Right ventricle myocardium superior (tissue), 1 donor: ENCODE results near the gene EMC6. TPM values are rescaled to one million over a fixed set of nuclear protein-coding genes. Genes with fewer than 3 reads are reported as not detected.
"Not testable (repeated sequence)": the region's sequence is repeated elsewhere in the genome, so short reads cannot be mapped to it uniquely, and the experiment has no call there.

Source experiments
- ATAC-seq: fragments of 200-7000 bp; cut with Tn5 transposase; one replicate; pipeline ENCODE4 v1.9.1; 2020; ENCODE audit warnings: mild to moderate bottlenecking; ENCODE audit not compliant: poor library complexity
- DNase-seq: peaks from one replicate; pipeline ENCODE4 v3.0.0-alpha.2; 2020
- intact Hi-C: fragments of 100-400 bp; cut with DNase I; formaldehyde crosslinking; loops from one replicate; pipeline ENCODE4 v1.11.2; 2022
- total RNA-seq: library from RNA; stranded (reverse); fragmentation: NEBNext Ultra II Directional; extraction: Animal tissue kit (Norgen Biotek cat#: 25700); gene quantifications from one replicate; pipeline ENCODE4 v1.2.1, GENCODE V29; 2021
- donor health status: DM: no; HTN: yes; CAD: no; lungs with severe emphysema.

Gene EMC6
- total RNA-seq, 1 donor from 2014 or later = 64.6 TPM

DNA sequence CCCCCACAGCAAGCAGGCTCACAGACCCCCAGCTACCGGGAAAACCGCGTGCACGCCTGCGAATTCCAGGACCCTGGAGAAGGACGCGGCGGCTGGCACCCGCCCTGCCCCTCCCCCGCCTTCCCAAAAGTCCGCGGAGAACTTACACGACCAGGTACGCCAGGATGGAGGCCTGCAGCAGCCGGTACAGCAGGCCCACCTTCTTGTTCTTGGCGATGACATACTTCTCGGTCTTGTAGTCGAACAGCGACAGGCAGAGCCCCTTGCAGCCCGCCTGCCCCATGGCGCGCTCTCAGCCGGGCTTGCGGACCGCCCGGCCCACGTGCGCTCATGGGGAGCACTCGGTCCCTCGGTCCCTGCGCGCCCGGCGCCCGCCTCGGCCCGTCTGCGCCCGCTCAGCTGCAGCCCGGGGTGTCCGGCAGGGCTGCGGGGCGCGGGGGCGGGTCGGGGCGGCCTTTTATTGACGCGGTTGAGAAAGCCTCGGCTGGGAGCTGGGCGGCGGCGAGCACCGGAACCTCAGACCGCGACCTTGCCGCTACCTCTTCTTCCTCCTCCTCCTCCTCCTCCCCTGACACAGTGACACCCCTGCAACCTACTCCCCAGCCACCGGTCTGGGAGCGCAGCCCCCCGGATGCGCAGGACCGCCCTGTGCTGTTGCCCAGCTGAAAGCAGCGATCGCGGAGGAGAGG is 27.3 kb downstream of the EMC6 start, which contains the start of gene P2RX5:
TSS of gene P2RX5 (minus strand) at position 433 of the 689 bp plus-strand sequence. CDS start at position 283, 150 bp downstream.
- ATAC-seq = peak; percentile 67
- intact Hi-C loops = no loop called here
- no peak for DNase-seq

- intact Hi-C loops = no loop called here
- DNase-seq (no peak), ATAC-seq (peak; percentile 37)
Observed at GRCh38 chr17:3697103-3697476, 28.5 kb downstream of the EMC6 start.

- no peak for ATAC-seq
- DNase-seq = no peak
Observed at GRCh38 chr17:3698139-3698538, 29.5 kb downstream of the EMC6 start.

GRCh38 chr17:3699951-3700350 is 31.3 kb downstream of the EMC6 start:
- ATAC-seq (no peak), DNase-seq (no peak)
- intact Hi-C loops = no loop called here

More at GRCh38 chr17:3698139-3698538, 29.5 kb downstream of the EMC6 start:
- intact Hi-C loops = no loop called here

DNA sequence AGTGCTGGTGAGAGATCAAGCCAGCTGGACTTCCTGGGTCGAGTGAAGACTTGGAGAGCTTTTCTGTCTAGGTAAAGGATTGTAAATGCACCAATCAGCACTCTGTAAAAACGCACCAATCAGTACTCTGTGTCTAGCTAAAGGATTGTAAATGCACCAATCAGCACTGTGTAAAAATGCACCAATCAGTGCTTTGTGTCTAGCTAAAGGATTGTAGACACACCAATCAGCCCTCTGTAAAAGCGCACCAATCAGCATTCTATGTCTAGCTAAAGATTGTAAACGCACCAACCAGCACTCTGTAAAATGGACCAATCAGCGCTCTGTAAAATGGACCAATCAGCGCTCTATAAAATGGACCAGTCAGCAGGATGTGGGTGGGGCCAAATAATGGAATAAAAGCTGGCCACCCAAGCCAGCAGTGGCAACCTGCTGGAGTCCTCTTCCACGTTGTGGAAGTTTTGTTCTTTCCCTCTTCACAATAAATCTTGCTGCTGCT is 33.5 kb downstream of the EMC6 start:
- ATAC-seq, intact Hi-C loops, DNase-seq: not testable (repeated sequence)

GRCh38 chr17:3704931-3705717 is 36.5 kb downstream of the EMC6 start:
- intact Hi-C loops = no loop called here
- ATAC-seq = no peak
- DNase-seq = no peak

DNA sequence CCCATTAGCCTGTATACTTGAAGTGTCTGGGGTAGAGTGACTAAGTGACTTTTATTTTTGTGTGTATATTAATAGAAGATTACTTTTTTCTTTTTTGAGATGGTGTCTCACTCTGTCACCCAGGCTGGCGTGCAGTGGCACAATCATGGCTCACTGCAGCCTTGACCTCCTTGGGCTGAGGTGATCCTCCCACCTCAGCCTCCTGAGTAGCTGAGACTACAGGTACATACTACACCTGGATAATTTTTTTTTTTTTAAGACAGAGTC is 37.0 kb downstream of the EMC6 start:
- intact Hi-C loops = not testable (repeated sequence)

GRCh38 chr17:3708366-3708765 is 39.8 kb downstream of the EMC6 start:
- ATAC-seq = no peak
- intact Hi-C loops = no loop called here

More for the DNA sequence above, 37.0 kb downstream of the EMC6 start:
- ATAC-seq, DNase-seq: not testable (repeated sequence)

GRCh38 chr17:3710951-3711383 is 42.4 kb downstream of the EMC6 start:
- peak; percentile 20 for ATAC-seq
- DNase-seq = no peak
- intact Hi-C loops = no loop called here

More at GRCh38 chr17:3708366-3708765, 39.8 kb downstream of the EMC6 start:
- no peak for DNase-seq

DNA sequence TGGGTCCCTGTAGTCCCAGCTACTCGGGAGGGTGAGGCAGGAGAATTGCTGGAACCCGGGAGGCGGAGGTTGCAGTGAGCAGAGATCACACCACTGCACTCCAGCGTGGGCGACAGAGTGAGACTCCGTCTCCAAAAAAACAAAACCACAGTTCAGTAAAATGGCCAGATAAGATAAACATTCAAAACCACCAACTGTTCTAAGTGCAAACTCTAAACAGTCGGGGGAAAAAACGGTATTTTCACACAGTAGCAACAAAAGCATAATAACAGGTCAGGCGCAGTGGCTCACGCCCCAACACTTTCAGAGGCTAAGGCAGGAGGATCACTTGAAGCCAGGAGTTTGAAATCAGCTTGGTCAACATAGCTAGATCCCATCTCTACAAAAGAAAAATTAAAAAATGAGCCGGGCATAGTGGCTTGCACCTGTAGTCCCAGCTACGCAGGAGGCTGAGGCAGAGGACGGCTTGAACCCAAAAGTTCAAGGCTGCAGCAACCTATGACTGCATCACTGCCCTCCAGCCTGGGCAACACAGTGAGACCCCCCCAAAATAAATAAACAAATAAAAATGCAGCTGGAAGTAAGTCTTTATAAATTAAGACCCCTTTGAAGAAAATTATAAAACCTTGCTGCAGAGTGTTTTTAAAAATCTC is 44.3 kb downstream of the EMC6 start:
- DNase-seq = no peak
- intact Hi-C loops = no loop called here
- no peak for ATAC-seq

DNA sequence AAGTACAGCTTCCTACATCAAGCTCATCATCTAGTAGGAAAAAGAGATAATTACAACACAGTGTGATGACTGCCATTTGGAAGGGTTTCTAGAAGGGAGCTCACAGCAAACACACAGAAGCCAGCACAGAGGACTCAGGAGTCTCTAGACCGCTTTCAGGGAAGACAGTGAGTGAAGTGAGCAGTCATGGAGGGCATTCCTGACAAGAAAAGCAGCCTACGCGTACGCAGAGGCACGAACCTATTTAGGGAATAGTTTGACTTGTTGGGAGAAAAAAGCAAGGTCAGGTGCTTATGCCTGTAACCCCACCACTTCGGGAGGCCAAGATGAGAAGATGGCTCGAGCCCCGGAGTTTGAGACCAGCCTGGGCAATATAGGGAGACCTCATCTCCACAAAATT is 46.7 kb downstream of the EMC6 start:
- intact Hi-C loops = no loop called here
- DNase-seq = no peak
- no peak for ATAC-seq

GRCh38 chr17:3718201-3718600 is 49.6 kb downstream of the EMC6 start:
- intact Hi-C loops = no loop called here
- DNase-seq = no peak
- no peak for ATAC-seq

DNA sequence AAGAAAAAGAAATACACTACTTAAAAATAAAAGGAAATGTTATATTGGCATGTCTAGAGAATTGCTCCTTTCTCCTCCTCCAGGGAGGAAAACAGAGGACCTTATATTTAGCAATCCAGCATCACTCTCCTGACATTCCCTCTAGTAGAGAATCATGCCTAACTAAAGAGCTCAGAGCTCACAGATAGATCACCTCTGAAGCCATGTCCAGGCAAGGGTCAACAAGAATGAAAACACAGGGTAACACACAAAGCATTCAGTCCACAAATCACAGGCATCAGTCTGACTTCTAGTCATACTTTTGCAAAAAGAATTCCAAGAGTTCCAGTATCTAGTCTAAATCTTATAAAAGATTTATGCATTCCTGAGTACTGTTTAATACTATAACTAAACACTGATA is 50.7 kb downstream of the EMC6 start:
- intact Hi-C loops = no loop called here
- no peak for DNase-seq
- ATAC-seq = no peak

Other genes with a start within 250 kb of the EMC6 start
- gene OR1E2, start 235.0 kb upstream of the EMC6 start, total RNA-seq = not detected
- gene SPATA22, start 197.0 kb upstream of the EMC6 start, total RNA-seq = 0.51 TPM
- gene ASPA, start 192.8 kb upstream of the EMC6 start, total RNA-seq = 2.5 TPM
- 1.0 TPM for gene TRPV3, start 111.0 kb upstream of the EMC6 start, total RNA-seq
- 4.0 TPM for gene TRPV1, start 59.4 kb upstream of the EMC6 start, total RNA-seq
- 4.7 TPM for gene SHPK, start 32.6 kb upstream of the EMC6 start, total RNA-seq
- gene CTNS, start 32.1 kb upstream of the EMC6 start, total RNA-seq = 5.1 TPM
- gene TAX1BP3, start 234 bp upstream of the EMC6 start, total RNA-seq = 149 TPM
- 13.0 TPM for gene P2RX5, start 27.3 kb downstream of the EMC6 start, total RNA-seq
- 0.13 TPM for gene HASPIN, start 55.1 kb downstream of the EMC6 start, total RNA-seq
- gene ITGAE, start 132.4 kb downstream of the EMC6 start, total RNA-seq = 14.8 TPM
- 13.8 TPM for gene NCBP3, start 177.4 kb downstream of the EMC6 start, total RNA-seq
- 4.0 TPM for gene CAMKK1, start 224.2 kb downstream of the EMC6 start, total RNA-seq
- gene P2RX1, start 247.7 kb downstream of the EMC6 start, total RNA-seq = 0.08 TPM